H1 (cell line): ENCODE results near the gene STRA8. TPM values are rescaled to one million over a fixed set of nuclear protein-coding genes. Genes with fewer than 3 reads are reported as not detected.

ENCODE experiments used
- CTCF ChIA-PET: fragments of 300-600 bp; sonication (Branson Sonifier 250); formaldehyde crosslinking; loops from one replicate; lab custom pipeline; 2021; ENCODE audit not compliant: partially characterized antibody; lab: Charles Lee
- POLR2A ChIA-PET: fragments of 300-600 bp; sonication (Branson Sonifier 250); formaldehyde crosslinking; loops from one replicate; lab custom pipeline; 2021; ENCODE audit warnings: inconsistent platforms; ENCODE audit not compliant: partially characterized antibody; lab: Charles Lee
- DNase-seq, 2 experiments: peaks; one replicate each; pipeline versions ENCODE4 v3.0.0 to v3.0.0-alpha.2; 2010 to 2022; ENCODE audit warnings: low spot score in 2 of 2, low read depth in 1 of 2, mixed read lengths in 1 of 2
- FAIRE-seq: peaks from 2 replicates; lab custom pipeline; 2011; peaks lifted over from hg19 to GRCh38; lab: Jason Lieb, UNC
- H2AFZ ChIP-seq: 2 replicates; pipeline ENCODE4 v1.8.1; 2012; ENCODE audit warnings: low read length, inconsistent platforms
- H2AK5ac ChIP-seq: 2 replicates; pipeline ENCODE4 v1.6.1; 2013; ENCODE audit warnings: low read depth, low read length
- H2BK120ac ChIP-seq: replicated peaks from 2 replicates; pipeline ENCODE3; 2013; ENCODE audit warnings: low read depth, low read length, inconsistent platforms
- H2BK12ac ChIP-seq: 2 replicates; pipeline ENCODE4 v1.6.1; 2013; ENCODE audit warnings: low read depth, low read length
- H2BK15ac ChIP-seq: 2 replicates; pipeline ENCODE4 v1.6.1; 2013; ENCODE audit warnings: low read length
- H2BK20ac ChIP-seq: 2 replicates; pipeline ENCODE4 v1.6.1; 2013; ENCODE audit warnings: low read length
- H2BK5ac ChIP-seq: 2 replicates; pipeline ENCODE4 v1.6.1; 2013; ENCODE audit warnings: low read depth, low read length
- H3K14ac ChIP-seq: 2 replicates; pipeline ENCODE4 v1.6.1; 2013; ENCODE audit warnings: inconsistent platforms; ENCODE audit not compliant: insufficient read length
- H3K18ac ChIP-seq: 2 replicates; pipeline ENCODE4 v1.6.1; 2013; ENCODE audit warnings: low read length; ENCODE audit errors: extremely low read depth
- H3K23ac ChIP-seq: 2 replicates; pipeline ENCODE4 v1.6.1; 2013; ENCODE audit warnings: inconsistent platforms; ENCODE audit not compliant: insufficient read length
- H3K23me2 ChIP-seq: 2 replicates; pipeline ENCODE4 v1.6.1; 2013; ENCODE audit warnings: low read depth, low read length
- H3K27ac ChIP-seq: 2 replicates; pipeline ENCODE4 v1.6.1; 2011; ENCODE audit warnings: low read depth, low read length, inconsistent platforms
- H3K27me3 ChIP-seq, 4 experiments: replicated peaks in 1 of 4; 1 replicate in 1 of 4; 2 replicates in 3 of 4; pipeline versions ENCODE4 v1.6.1 to v1.8.1; 2011 to 2013; ENCODE audit warnings: low read length in 3 of 4, mild to moderate bottlenecking in 3 of 4, inconsistent platforms in 2 of 4, mixed read lengths in 2 of 4, moderate library complexity in 1 of 4; ENCODE audit not compliant: control insufficient read depth in 3 of 4, insufficient read depth in 3 of 4; ENCODE audit errors: extremely low read depth in 1 of 4
- H3K36me3 ChIP-seq, 4 experiments: 2 replicates each; pipeline versions ENCODE4 v1.6.1 to v1.8.1; 2011 to 2013; ENCODE audit warnings: mild to moderate bottlenecking in 4 of 4, low read length in 3 of 4, moderate library complexity in 2 of 4, control low read depth in 1 of 4, inconsistent platforms in 1 of 4; ENCODE audit not compliant: insufficient read depth in 4 of 4, control insufficient read depth in 2 of 4
- H3K4ac ChIP-seq: replicated peaks from 2 replicates; pipeline ENCODE3; 2013; ENCODE audit warnings: low read length, low read depth, mixed read lengths, inconsistent platforms; ENCODE audit not compliant: insufficient read length
- H3K4me1 ChIP-seq, 4 experiments: replicated peaks in 1 of 4; 1 replicate in 1 of 4; 2 replicates in 3 of 4; pipeline versions ENCODE4 v1.6.1 to v1.8.1; 2011 to 2013; ENCODE audit warnings: low read length in 3 of 4, inconsistent platforms in 2 of 4, mixed read lengths in 1 of 4; ENCODE audit not compliant: insufficient read depth in 4 of 4, control insufficient read depth in 3 of 4
- H3K4me2 ChIP-seq, 2 experiments: 2 replicates each; pipeline versions ENCODE4 v1.6.1 to v1.8.1; 2011 to 2013; ENCODE audit warnings: low read depth in 2 of 2, low read length in 2 of 2, control low read depth in 1 of 2, inconsistent platforms in 1 of 2, mild to moderate bottlenecking in 1 of 2; ENCODE audit not compliant: insufficient read depth in 1 of 2
- H3K4me3 ChIP-seq, 4 experiments: fragments of 200-600, 300-600 bp in 1 of 4; sonication (generic), shearing (Covaris generic), sonication (Bioruptor Twin) in 1 of 4; 2 replicates each; pipeline versions ENCODE4 v1.5.1 to v1.8.1; 2011 to 2016; ENCODE audit warnings: low read length in 4 of 4, low read depth in 3 of 4, control low read depth in 2 of 4, inconsistent platforms in 2 of 4, mild to moderate bottlenecking in 2 of 4, mixed read lengths in 1 of 4, moderate library complexity in 1 of 4; ENCODE audit not compliant: insufficient read depth in 2 of 4; ENCODE audit errors: extremely low read depth in 1 of 4
- H3K56ac ChIP-seq: replicated peaks from 2 replicates; pipeline ENCODE3; 2013; ENCODE audit warnings: low read depth, mild to moderate bottlenecking, mixed read lengths, low read length, inconsistent platforms; ENCODE audit not compliant: insufficient read length
- H3K79me1 ChIP-seq: 2 replicates; pipeline ENCODE4 v1.6.1; 2013; ENCODE audit warnings: low read depth, low read length, control low read depth
- H3K79me2 ChIP-seq, 2 experiments: 2 replicates each; pipeline versions ENCODE4 v1.6.1 to v1.8.1; 2012 to 2013; ENCODE audit warnings: low read length in 2 of 2, mild to moderate bottlenecking in 2 of 2, inconsistent platforms in 1 of 2; ENCODE audit not compliant: insufficient read depth in 2 of 2, control insufficient read depth in 1 of 2
- H3K9ac ChIP-seq, 4 experiments: replicated peaks in 1 of 4; 1 replicate in 1 of 4; 2 replicates in 3 of 4; pipeline versions ENCODE4 v1.6.1 to v1.8.1; 2011 to 2013; ENCODE audit warnings: low read depth in 3 of 4, low read length in 3 of 4, control low read depth in 2 of 4, mild to moderate bottlenecking in 2 of 4, moderate library complexity in 2 of 4, inconsistent platforms in 1 of 4; ENCODE audit errors: extremely low read depth in 1 of 4
- H3K9me3 ChIP-seq, 2 experiments: 2 replicates each; pipeline versions ENCODE4 v1.6.1 to v1.8.1; 2012 to 2013; ENCODE audit warnings: mild to moderate bottlenecking in 2 of 2, moderate library complexity in 2 of 2, control low read depth in 1 of 2, inconsistent platforms in 1 of 2, low read depth in 1 of 2, low read length in 1 of 2, mixed read lengths in 1 of 2; ENCODE audit not compliant: insufficient read depth in 2 of 2
- H4K20me1 ChIP-seq, 2 experiments: replicated peaks in 1 of 2; 2 replicates each; pipeline versions ENCODE3 to v1.8.1; 2011 to 2013; ENCODE audit warnings: inconsistent platforms in 2 of 2, low read length in 2 of 2, mild to moderate bottlenecking in 1 of 2; ENCODE audit not compliant: insufficient read depth in 2 of 2, control insufficient read depth in 1 of 2
- H4K5ac ChIP-seq: 2 replicates; pipeline ENCODE4 v1.6.1; 2013; ENCODE audit warnings: low read length, low read depth, mixed read lengths, inconsistent platforms; ENCODE audit not compliant: insufficient read length
- H4K8ac ChIP-seq: 2 replicates; pipeline ENCODE4 v1.8.0; 2013; ENCODE audit warnings: mild to moderate bottlenecking, moderate library complexity, low read length, inconsistent platforms; ENCODE audit not compliant: insufficient read depth; ENCODE audit errors: extremely low read depth
- H4K91ac ChIP-seq: replicated peaks from 2 replicates; pipeline ENCODE3; 2013; ENCODE audit warnings: low read length, mixed read lengths, inconsistent platforms; ENCODE audit not compliant: insufficient read length
- CEBPB ChIP-seq: IDR thresholded peaks from 2 replicates; pipeline ENCODE4 v1.6.1; 2012; ENCODE audit warnings: low read depth, low read length
- EP300 ChIP-seq, 2 experiments: IDR thresholded peaks; 1 replicate in 1 of 2; 2 replicates in 1 of 2; pipeline ENCODE4 v1.6.1; 2011 to 2012; ENCODE audit warnings: low read depth in 2 of 2, low read length in 2 of 2, mild to moderate bottlenecking in 2 of 2, borderline replicate concordance in 1 of 2, inconsistent platforms in 1 of 2, moderate library complexity in 1 of 2
- MAFK ChIP-seq: IDR thresholded peaks from 2 replicates; pipeline ENCODE4 v1.6.1; 2012; ENCODE audit warnings: low read depth, mild to moderate bottlenecking, improper control_type of control experiment, low read length
- SAP30 ChIP-seq: fragments of 300-600 bp; sonication (generic); IDR thresholded peaks from 2 replicates; pipeline ENCODE4 v1.7.1; 2012; ENCODE audit warnings: low read length, moderate library complexity, mild to moderate bottlenecking, inconsistent platforms; ENCODE audit not compliant: insufficient read depth, insufficient replicate concordance
- WGBS, 2 experiments: shearing (Covaris generic) in 1 of 2; methylation state at CpG; one replicate each; pipeline versions ENCODE4 v1.1.6 to v1.1.7; 2013 to 2015; ENCODE audit warnings: low lambda C conversion rate in 2 of 2, mixed read lengths in 2 of 2, inconsistent platforms in 1 of 2, low coverage in 1 of 2, missing lambda C conversion rate in 1 of 2; ENCODE audit not compliant: insufficient replicate concordance in 2 of 2, insufficient coverage in 1 of 2, insufficient read length in 1 of 2; ENCODE audit errors: extremely low coverage in 1 of 2, missing lambda C conversion rate in 1 of 2; 5-methylcytosine and 5-hydroxymethylcytosine counted together
- polyA plus RNA-seq, 7 experiments: library from polyadenylated mRNA; depleted of rRNA in 3 of 7; stranded (reverse) in 5 of 7; unstranded in 2 of 7; fragments of >200 nt in 5 of 7; fragments of 200-250 nt in 2 of 7; gene quantifications; 1 replicate in 5 of 7; 2 replicates in 1 of 7; 4 replicates in 1 of 7; pipeline versions ENCODE4 v1.2.1 to v1.2.3, GENCODE V29; 2011 to 2013; ENCODE audit warnings: missing spikeins in 2 of 7, mixed read lengths in 2 of 7
- total RNA-seq: library from RNA; stranded (reverse); fragmentation: NEBNext Ultra II Directional; extraction: Animal tissue kit (Norgen Biotek cat#: 25700); gene quantifications from 2 replicates; pipeline ENCODE4 v1.2.1, GENCODE V29; 2021

Gene STRA8
- total and polyA plus RNA-seq, 2 of the 8 experiments (the other 6 are each of a cell fraction or from before 2014, with no cell fraction given), result not detected

DNA sequence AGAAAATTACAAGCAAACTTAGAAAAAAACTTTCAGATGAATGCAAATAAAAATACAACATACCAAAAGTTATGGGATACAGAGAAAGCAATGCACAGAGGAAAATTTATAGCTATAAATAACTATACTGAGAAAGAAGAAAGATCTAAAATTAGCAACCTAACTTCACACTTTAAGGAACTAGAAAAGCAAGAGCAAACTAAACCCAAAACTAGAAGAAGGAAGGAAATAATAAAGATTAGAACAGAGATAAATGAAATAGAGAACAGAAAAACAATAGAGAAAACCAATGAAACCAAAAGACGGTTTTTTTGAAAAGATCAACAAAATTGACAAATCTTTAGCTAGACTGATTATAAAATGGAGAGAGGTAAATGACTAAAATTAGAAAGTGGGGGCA, 9.6 kb upstream of the STRA8 start:
- WGBS, 2 experiments, result 84% methylated on average over 1 of the region's 1 CpG; no CpG with 5 or more reads in 1 of the 2 experiments
- Histone ChIP-seq H3K79me2 (no peaks in the 10 kb centered on the region), H3K27ac (no peak overlapping the region), H2AFZ (no peak overlapping the region), H2BK12ac (no peak overlapping the region), H3K4me1 (peaks cover 0 to 4% (median 1%) of the 10 kb centered on the region in 4 experiments; a peak in 2 of 7 replicates), H4K8ac (no peak overlapping the region), H3K4me3 (no peak overlapping the region), H3K4ac (no peak overlapping the region), H3K56ac (no peak overlapping the region), H3K23ac (no peak overlapping the region), H2AK5ac (no peak overlapping the region), H4K5ac (no peak overlapping the region), H3K9ac (no peak overlapping the region), H3K14ac (no peak overlapping the region), H2BK20ac (no peak overlapping the region), H4K91ac (no peak overlapping the region), H3K4me2 (no peak overlapping the region), H3K9me3 (0 out of 4 replicates have a peak, but pooled peaks cover 0 to 5% of the 10 kb centered on the region in 2 experiments), H3K27me3 (no peaks in the 10 kb centered on the region), H3K79me1 (no peaks in the 10 kb centered on the region), H2BK120ac (no peak overlapping the region), H3K36me3 (no peaks in the 10 kb centered on the region), H3K23me2 (no peaks in the 10 kb centered on the region), H2BK15ac (no peak overlapping the region), H4K20me1 (no peaks in the 10 kb centered on the region), H2BK5ac (no peak overlapping the region), H3K18ac (no peak overlapping the region)
- POLR2A ChIA-PET, result no interaction called here
- no peak for DNase-seq
- TF ChIP-seq EP300 (IDR thresholded peaks at IDR 0.05; ENCODE audit: borderline replicate concordance in 1 of 2, low read depth in 2 of 2, low read length in 2 of 2) (no peak), SAP30 (no peak), CEBPB (no peak), MAFK (no peak)
- FAIRE-seq, result no peak
- CTCF ChIA-PET, result interaction anchor here (1.1 to 2.0 kb wide), 2 partner anchors 9 to 13 kb away, joined by 3 to 10 read pairs; no protein-coding TSS in a partner anchor
